Retinal pigment epithelial cell (primary cell): Measurements from ENCODE around the gene COG8.
"Not testable (repeated sequence)": the region's sequence is repeated elsewhere in the genome, so short reads cannot be mapped to it uniquely, and the experiment has no call there.

Experiments used
- DNase-seq: peaks from one replicate; pipeline ENCODE4 v3.0.0-alpha.2; 2010; ENCODE audit warnings: low read depth
- H3K4me3 ChIP-seq: 2 replicates; pipeline ENCODE4 v1.5.1; 2011; ENCODE audit warnings: mild to moderate bottlenecking, low read length, control low read depth, moderate library complexity
- TF ChIP-seq, protein P1 (sequence below): conservative IDR thresholded peaks from 2 replicates; pipeline ENCODE4 v1.5.1; 2011; ENCODE audit warnings: low read depth, low read length, control low read depth, inconsistent platforms

The COG8 gene

DNA sequence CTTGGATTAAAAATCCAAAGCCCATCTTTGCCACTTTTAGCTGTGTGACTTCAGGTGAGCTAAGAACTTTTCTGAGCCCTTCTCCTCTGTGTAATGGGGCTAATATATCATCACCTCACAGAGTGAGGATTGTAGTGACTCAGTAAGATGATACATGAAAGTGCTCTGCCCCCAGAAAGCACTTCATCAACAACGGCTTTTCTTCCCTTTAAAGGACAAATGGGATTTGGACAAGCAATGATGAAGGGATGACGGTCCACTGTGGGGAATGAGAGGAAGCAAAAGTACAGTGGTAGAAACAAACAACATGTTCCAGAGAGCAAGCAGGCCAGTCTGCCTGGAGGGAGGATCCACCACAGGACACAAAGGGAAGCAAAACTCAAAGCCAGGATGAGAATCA lies 26.5 kb upstream of the COG8 start:
- TF ChIP-seq, protein P1, sequence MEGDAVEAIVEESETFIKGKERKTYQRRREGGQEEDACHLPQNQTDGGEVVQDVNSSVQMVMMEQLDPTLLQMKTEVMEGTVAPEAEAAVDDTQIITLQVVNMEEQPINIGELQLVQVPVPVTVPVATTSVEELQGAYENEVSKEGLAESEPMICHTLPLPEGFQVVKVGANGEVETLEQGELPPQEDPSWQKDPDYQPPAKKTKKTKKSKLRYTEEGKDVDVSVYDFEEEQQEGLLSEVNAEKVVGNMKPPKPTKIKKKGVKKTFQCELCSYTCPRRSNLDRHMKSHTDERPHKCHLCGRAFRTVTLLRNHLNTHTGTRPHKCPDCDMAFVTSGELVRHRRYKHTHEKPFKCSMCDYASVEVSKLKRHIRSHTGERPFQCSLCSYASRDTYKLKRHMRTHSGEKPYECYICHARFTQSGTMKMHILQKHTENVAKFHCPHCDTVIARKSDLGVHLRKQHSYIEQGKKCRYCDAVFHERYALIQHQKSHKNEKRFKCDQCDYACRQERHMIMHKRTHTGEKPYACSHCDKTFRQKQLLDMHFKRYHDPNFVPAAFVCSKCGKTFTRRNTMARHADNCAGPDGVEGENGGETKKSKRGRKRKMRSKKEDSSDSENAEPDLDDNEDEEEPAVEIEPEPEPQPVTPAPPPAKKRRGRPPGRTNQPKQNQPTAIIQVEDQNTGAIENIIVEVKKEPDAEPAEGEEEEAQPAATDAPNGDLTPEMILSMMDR: no peak
- DNase-seq: no peak
- no peak overlapping the region for H3K4me3 ChIP-seq

DNA sequence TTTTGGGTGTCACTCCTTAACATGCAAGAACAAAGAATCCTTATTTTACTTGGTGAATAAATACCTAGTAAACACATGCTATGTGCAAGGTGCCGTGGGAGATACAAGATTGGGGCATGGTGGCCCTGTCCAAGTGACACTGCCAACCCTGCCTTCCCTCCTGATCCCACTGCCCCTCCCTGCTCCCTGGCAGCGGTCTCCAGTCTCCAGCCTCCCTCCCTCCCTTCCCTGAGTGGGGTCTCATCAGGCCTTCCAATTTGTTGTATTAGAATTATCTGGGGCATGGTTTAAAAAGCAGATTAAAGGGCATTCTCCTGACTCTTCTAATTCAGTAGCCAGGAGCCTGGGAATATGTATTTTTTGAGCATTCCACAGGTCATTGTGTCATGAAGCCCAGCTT lies 24.7 kb upstream of the COG8 start:
- no peak overlapping the region for H3K4me3 ChIP-seq
- DNase-seq: no peak
- TF ChIP-seq, protein P1: no peak

DNA sequence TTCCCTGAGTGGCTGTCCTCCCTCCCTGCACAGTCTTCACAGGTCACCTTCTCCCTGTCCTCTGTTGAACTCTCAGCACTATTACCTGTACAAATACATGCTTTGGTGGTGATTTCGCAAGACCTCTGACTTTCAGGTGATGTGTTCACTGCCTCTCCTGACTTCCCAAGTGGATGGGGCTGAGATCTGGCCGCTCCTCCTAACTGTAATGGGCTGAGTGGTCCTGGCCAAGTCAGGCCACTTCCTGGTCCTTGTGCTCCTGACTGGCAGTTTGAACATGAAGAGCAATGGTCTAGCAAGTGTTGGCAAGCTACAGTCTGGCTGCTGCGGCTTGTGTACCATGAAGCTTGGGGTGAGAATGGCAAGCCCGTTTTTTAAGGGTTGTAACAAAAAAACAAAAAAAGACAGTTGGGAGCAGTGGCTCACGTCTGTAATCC lies 23.9 kb upstream of the COG8 start:
- no peak for DNase-seq
- no peak overlapping the region for H3K4me3 ChIP-seq
- TF ChIP-seq, protein P1: no peak

DNA sequence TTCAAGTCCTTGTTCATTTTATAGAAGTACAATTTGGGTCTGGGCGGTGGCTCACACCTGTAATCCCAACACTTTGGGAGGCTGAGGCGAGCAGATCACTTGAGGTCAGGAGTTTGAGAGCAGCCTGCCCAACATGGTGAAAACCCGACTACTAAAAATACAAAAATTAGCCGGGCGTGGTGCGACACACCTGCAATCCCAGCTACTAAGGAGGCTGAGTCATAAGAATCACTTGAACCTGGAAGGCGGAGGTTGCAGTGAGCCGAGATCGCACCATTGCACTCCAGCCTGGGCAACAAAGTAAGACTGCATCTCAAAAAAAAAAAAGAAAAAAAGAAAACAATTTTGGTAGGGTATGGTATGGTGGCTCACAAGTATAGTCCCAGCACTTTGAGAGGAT lies 20.7 kb upstream of the COG8 start:
- not testable (repeated sequence) for H3K4me3 ChIP-seq

DNA sequence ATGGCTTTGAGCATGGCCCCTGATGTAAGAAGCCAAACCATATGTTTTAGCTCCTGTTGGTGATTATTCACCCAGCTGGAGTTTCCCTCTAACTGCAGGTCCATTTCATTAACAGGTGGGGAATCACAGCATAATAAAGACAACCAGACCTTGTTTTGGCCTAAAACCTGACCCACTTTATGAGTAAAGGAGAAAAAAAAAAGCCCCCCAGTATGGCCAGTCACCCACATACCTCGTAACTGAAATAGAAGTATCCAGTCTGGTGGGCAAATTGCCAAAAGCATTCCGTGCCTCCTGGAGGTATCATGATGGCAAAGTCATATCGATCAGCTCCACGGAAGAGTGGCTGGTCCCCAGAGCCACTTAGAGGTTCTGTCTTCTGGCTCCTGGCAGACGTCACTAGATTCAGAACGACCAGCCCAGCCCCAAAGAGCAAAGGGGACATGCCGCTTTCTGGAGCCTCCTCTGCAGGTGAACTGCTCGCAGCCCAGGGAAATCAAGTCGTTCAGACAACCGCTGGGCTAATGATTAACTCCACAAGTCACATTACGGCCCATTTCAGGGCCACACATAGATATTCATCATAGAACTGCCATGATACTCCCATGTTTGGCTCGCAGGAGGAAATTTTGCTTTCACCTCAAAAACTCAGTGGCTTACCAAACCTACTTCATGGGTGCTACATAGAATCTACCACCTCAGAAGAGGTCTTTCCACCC lies 12.1 kb upstream of the COG8 start, which contains the start of gene TMED6:
TSS of gene TMED6 (minus strand) at position 478 of the 719 bp plus-strand sequence. CDS start at position 445, 33 bp downstream.
- no peak within 1 kb of the TSS for H3K4me3 ChIP-seq
- TF ChIP-seq, protein P1: no peak
- no peak for DNase-seq

More for the DNA sequence above, 20.7 kb upstream of the COG8 start:
- not testable (repeated sequence) for DNase-seq

DNA sequence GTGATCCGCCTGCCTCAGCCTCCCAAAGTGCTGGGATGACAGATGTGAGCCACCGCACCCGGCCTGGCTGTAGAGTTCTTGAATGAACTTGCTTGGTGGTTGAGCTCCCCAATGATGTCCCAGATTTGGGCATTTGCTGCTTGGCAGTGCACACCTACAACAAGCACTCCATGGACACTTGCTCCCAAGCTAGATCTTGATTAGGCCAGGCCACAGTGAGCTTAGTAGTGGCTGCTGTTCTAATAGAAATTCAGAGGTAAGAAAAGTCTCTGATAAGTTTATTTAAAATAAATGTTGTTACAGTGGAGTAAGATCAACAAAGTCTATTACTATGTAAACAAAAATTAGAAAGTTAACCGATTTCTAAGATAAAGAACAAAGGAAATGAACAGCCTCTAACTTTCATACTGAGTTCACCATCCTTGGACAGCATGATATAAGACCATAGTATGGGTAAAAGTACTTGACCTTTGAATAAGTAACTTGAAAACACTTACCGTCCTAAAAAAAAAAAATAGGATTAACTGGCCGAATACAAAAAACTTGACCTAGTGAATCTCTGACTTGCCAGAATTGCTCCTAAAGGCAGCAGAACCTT lies 11.3 kb upstream of the COG8 start:
- TF ChIP-seq, protein P1: no peak
- no peak overlapping the region for H3K4me3 ChIP-seq
- no peak for DNase-seq

DNA sequence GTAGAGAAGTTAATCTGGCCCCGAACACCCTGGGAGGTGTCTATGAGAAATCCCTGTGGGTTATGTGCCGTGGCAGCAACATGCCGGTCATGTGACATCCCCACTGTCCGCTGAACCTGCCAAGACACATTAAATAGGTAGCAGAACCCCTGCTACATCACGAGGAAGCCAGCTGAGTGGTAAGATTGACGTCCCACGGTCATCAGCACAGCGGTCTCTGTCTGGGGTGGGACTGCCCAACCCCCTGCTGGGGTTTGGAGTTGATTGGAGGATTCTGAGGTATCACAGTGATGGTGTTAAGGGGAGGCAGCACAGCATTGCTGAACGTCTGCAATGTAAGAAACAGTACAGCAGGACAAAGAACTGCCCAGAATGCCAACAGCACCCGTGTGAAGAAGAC lies 10.2 kb upstream of the COG8 start:
- DNase-seq: no peak
- TF ChIP-seq, protein P1: no peak
- H3K4me3 ChIP-seq: no peak overlapping the region
